GM12878 (cell line): ENCODE data around the gene ALDH18A1.

Experiments
- CBX3 ChIP-seq: fragments of 200-600 bp; sonication (generic); IDR thresholded peaks from 2 replicates; pipeline ENCODE4 v1.6.1; 2016; ENCODE audit warnings: low read depth, borderline replicate concordance
- CTCF ChIP-seq, 3 experiments: IDR thresholded peaks in 2 of 3; conservative IDR thresholded peaks in 1 of 3; 2 replicates each; pipeline ENCODE4 v1.5.1; 2011; ENCODE audit warnings: low read depth in 3 of 3, low read length in 3 of 3, mild to moderate bottlenecking in 3 of 3, control low read depth in 2 of 3, moderate library complexity in 2 of 3, inconsistent platforms in 1 of 3, mixed read lengths in 1 of 3; ENCODE audit not compliant: control insufficient read depth in 2 of 3, insufficient read depth in 1 of 3; ENCODE audit errors: extremely low read depth in 1 of 3
- CUX1 ChIP-seq: IDR thresholded peaks from 2 replicates; pipeline ENCODE4 v1.6.1; 2012; ENCODE audit warnings: improper control_type of control experiment, low read depth, low read length; ENCODE audit not compliant: insufficient replicate concordance
- NFYA ChIP-seq: IDR thresholded peaks from 2 replicates; pipeline ENCODE4 v1.6.1; 2011; ENCODE audit warnings: low read depth, mild to moderate bottlenecking, low read length, improper control_type of control experiment, borderline replicate concordance
- NRF1 ChIP-seq: conservative IDR thresholded peaks from 2 replicates; pipeline ENCODE4 v1.6.1; 2011; ENCODE audit warnings: mild to moderate bottlenecking, low read depth, low read length, improper control_type of control experiment
- POLR2A ChIP-seq: IDR thresholded peaks from 2 replicates; pipeline ENCODE4 v1.6.1; 2011; ENCODE audit warnings: low read depth, mild to moderate bottlenecking, low read length
- POLR2AphosphoS5 ChIP-seq: IDR thresholded peaks from 2 replicates; pipeline ENCODE4 v1.6.1; 2011; ENCODE audit warnings: mild to moderate bottlenecking, low read length, inconsistent platforms
- TARDBP ChIP-seq: IDR thresholded peaks from 2 replicates; pipeline ENCODE4 v1.6.1; 2016; ENCODE audit warnings: borderline replicate concordance
- ZNF24 ChIP-seq: fragments of 450-650 bp; IDR thresholded peaks from 2 replicates; pipeline ENCODE4 v1.6.1; 2017; ENCODE audit warnings: antibody characterized with exemption, mild to moderate bottlenecking
- TF ChIP-seq, protein P1 (sequence below): fragments of 450-650 bp; formaldehyde crosslinking; IDR thresholded peaks from 2 replicates; pipeline ENCODE4 v1.4.0; 2022; ENCODE audit warnings: mild to moderate bottlenecking, moderate library complexity

- TF ChIP-seq NRF1 (no peak), ZNF24 (no peak), TARDBP (no peak), NFYA (no peak), CUX1 (no peak), POLR2AphosphoS5 (no peak), POLR2A (no peak), CTCF (IDR thresholded peaks at IDR 0.05 in 2 of 3, conservative IDR thresholded peaks at IDR 0.05 in 1 of 3; ENCODE audit: control insufficient read depth in 2 of 3, extremely low read depth in 1 of 3, insufficient read depth in 1 of 3, low read depth in 3 of 3, low read length in 3 of 3) (no peak), CBX3 (no peak)
- TF ChIP-seq, protein P1, sequence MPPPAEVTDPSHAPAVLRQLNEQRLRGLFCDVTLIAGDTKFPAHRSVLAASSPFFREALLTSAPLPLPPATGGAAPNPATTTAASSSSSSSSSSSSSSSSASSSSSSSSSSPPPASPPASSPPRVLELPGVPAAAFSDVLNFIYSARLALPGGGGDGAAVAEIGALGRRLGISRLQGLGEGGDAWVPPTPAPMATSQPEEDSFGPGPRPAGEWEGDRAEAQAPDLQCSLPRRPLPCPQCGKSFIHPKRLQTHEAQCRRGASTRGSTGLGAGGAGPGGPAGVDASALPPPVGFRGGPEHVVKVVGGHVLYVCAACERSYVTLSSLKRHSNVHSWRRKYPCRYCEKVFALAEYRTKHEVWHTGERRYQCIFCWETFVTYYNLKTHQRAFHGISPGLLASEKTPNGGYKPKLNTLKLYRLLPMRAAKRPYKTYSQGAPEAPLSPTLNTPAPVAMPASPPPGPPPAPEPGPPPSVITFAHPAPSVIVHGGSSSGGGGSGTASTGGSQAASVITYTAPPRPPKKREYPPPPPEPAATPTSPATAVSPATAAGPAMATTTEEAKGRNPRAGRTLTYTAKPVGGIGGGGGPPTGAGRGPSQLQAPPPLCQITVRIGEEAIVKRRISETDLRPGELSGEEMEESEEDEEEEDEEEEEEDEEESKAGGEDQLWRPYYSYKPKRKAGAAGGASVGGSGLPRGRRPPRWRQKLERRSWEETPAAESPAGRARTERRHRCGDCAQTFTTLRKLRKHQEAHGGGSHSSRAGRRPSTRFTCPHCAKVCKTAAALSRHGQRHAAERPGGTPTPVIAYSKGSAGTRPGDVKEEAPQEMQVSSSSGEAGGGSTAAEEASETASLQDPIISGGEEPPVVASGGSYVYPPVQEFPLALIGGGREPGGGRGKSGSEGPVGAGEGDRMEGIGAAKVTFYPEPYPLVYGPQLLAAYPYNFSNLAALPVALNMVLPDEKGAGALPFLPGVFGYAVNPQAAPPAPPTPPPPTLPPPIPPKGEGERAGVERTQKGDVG (CRISPR knock-in tag), result no peak
These were observed 43.2 kb downstream of the ALDH18A1 start for GRCh38 chr10:95613330-95613729.
